ENCODE measurements around the gene TM9SF1.

DNA sequence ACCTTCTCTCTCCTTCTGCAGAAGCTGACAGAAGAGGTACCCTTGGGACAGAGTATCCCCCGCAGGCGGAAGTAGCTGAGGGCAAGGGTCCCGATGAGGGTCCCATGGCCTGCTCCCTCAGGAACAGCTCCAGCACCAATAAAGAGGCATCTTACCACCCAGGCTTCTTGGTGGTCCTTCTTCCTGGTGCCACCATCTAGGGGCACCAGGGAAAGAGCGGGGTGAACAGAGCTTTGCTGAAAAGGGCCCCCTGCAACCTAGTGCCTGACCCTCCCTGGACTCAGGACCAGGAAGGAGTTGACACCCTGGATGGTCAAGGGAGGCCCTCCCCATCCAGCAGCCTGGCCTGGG, 34.8 kb downstream of the TM9SF1 start:
- no peak for TF ChIP-seq POLR2AphosphoS5 (IDR thresholded peaks at IDR 0.05)
- TF ChIP-seq, protein P1, sequence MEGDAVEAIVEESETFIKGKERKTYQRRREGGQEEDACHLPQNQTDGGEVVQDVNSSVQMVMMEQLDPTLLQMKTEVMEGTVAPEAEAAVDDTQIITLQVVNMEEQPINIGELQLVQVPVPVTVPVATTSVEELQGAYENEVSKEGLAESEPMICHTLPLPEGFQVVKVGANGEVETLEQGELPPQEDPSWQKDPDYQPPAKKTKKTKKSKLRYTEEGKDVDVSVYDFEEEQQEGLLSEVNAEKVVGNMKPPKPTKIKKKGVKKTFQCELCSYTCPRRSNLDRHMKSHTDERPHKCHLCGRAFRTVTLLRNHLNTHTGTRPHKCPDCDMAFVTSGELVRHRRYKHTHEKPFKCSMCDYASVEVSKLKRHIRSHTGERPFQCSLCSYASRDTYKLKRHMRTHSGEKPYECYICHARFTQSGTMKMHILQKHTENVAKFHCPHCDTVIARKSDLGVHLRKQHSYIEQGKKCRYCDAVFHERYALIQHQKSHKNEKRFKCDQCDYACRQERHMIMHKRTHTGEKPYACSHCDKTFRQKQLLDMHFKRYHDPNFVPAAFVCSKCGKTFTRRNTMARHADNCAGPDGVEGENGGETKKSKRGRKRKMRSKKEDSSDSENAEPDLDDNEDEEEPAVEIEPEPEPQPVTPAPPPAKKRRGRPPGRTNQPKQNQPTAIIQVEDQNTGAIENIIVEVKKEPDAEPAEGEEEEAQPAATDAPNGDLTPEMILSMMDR (IDR thresholded peaks at IDR 0.05), result no peak

All from sigmoid colon (tissue), 4 donors.